Measurements from ENCODE around the gene NFYB.

DNA sequence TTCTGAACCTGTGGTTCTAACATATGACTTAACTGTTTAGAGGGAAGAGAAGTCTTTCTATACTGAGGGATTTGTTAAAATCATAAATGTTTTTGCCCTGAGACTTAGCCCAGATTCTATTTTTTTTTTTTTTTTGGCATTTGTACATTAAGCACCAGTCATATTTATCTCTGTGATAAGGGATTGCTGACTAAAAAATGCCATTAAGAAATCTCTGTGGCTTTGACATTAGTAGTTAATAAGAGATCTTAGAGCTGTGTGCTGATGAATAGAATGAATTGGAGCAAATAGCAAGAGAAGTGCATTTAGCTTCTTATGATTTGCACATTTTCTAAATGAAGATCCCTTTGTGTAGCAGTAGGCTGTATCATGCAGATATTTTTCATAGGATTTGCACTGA lies 32.5 kb downstream of the NFYB start:
- TF ChIP-seq, protein P1, sequence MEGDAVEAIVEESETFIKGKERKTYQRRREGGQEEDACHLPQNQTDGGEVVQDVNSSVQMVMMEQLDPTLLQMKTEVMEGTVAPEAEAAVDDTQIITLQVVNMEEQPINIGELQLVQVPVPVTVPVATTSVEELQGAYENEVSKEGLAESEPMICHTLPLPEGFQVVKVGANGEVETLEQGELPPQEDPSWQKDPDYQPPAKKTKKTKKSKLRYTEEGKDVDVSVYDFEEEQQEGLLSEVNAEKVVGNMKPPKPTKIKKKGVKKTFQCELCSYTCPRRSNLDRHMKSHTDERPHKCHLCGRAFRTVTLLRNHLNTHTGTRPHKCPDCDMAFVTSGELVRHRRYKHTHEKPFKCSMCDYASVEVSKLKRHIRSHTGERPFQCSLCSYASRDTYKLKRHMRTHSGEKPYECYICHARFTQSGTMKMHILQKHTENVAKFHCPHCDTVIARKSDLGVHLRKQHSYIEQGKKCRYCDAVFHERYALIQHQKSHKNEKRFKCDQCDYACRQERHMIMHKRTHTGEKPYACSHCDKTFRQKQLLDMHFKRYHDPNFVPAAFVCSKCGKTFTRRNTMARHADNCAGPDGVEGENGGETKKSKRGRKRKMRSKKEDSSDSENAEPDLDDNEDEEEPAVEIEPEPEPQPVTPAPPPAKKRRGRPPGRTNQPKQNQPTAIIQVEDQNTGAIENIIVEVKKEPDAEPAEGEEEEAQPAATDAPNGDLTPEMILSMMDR (IDR thresholded peaks at IDR 0.05): no peak
- TF ChIP-seq POLR2A (IDR thresholded peaks at IDR 0.05): no peak

All from adrenal gland (tissue), 5 donors.